ENCODE data around the gene NDST4. TPM values are rescaled to one million over a fixed set of nuclear protein-coding genes. Genes with fewer than 3 reads are reported as not detected.

Gene NDST4
- total RNA-seq, 1 donor from 2014 or later, result not detected

DNA sequence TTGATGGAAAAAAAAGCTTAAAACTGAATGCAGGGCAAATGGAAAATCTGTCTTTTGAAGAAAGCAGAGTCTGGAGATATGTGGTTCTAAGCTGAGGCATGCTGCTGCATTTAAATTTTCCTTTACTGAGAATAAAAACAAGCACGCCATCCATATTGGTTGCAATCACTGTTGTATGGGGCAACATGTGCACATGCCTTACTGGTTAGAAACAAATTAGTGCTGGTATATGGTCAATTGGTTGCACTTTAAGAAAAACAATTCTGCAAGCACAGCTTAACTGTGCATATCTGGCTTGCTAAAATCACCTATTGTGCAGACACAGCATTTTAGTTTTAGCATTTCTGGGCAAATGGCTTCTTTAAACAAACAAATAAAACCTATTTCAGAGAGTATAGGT, 239.1 kb downstream of the NDST4 start:
- Mint-ChIP-seq H3K36me3 (ENCODE audit: low read depth) (no peaks in the 10 kb centered on the region), H3K4me1 (ENCODE audit: low read depth) (no peaks in the 10 kb centered on the region), H3K9me3 (no peaks in the 10 kb centered on the region), H3K27me3 (ENCODE audit: low read depth) (no peaks in the 10 kb centered on the region), H3K4me3 (ENCODE audit: low read depth) (no peak overlapping the region), H3K27ac (no peak overlapping the region)
- no peak for DNase-seq (ENCODE audit: low spot score)
- intact Hi-C loops (cut with micrococcal nuclease), result no loop called here

DNA sequence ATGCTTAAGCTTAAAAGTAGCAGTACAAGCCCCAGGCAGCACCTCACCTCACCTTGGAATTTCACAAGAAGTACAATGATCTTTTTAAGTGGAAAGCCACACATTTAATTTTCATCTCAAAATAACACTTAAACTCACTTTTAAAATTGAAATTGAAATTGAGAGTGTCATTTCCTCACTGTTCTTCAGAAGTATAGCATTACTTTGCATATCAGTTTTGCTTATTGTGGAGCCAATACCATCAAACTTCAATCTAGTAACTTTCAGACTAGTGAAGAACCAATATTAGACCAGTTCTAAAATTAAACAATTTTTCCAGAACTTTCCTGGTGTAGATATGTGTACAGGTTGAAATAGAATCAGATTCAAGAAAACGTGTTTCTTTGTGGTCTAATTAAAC, 242.4 kb downstream of the NDST4 start:
- intact Hi-C loops (cut with micrococcal nuclease), result no loop called here
- H3K4me3 Mint-ChIP-seq (ENCODE audit: low read depth), result no peak overlapping the region
- H3K36me3 Mint-ChIP-seq (ENCODE audit: low read depth), result no peaks in the 10 kb centered on the region
- DNase-seq (ENCODE audit: low spot score), result no peak
- no peaks in the 10 kb centered on the region for H3K9me3 Mint-ChIP-seq
- H3K27me3 Mint-ChIP-seq (ENCODE audit: low read depth), result no peaks in the 10 kb centered on the region
- H3K27ac Mint-ChIP-seq, result no peak overlapping the region
- no peaks in the 10 kb centered on the region for H3K4me1 Mint-ChIP-seq (ENCODE audit: low read depth)

DNA sequence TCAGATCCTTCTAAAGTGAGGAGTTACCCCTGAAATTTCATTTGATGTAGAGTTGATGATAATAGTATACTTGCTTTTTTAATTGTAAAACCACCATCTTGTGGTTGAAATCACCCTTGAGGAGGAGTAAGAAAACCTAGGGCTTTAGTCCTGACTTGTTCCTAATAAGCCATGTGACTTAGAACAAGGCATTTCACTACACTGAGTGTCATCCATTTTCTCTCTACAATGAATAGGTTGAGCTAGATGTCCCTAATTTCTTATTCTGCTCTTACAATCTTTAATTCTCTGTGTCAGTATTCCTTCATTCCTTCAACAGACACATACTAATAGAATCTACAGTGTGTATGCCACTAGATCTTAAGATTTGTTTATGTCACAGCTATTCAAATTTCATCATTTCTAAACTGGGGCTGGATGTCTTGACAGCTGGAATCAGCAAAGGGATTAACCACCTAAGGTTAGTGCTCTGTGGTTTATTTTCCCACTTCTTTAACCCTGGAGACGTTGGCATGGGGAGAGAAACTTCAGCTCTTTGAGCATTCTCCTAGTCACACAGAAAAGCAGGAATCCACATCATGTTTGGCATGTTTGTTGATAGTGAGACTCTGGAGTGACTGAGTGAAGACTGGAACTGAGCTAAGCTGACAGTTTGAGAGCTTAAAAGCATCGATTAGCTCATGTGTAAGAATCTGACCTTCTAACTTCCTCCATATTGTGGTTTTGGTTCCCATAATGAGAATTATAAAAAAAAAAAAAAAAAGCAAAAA, 246.3 kb downstream of the NDST4 start:
- Mint-ChIP-seq H3K9me3 (no peaks in the 10 kb centered on the region), H3K4me1 (ENCODE audit: low read depth) (no peaks in the 10 kb centered on the region), H3K27ac (no peak overlapping the region), H3K4me3 (ENCODE audit: low read depth) (no peak overlapping the region), H3K36me3 (ENCODE audit: low read depth) (no peaks in the 10 kb centered on the region), H3K27me3 (ENCODE audit: low read depth) (no peaks in the 10 kb centered on the region)
- DNase-seq (ENCODE audit: low spot score), result no peak
- intact Hi-C loops (cut with micrococcal nuclease), result no loop called here

- no peaks in the 10 kb centered on the region for H3K9me3 Mint-ChIP-seq
- no peak overlapping the region for H3K27ac Mint-ChIP-seq
- intact Hi-C loops (cut with micrococcal nuclease), result no loop called here
- H3K4me1 Mint-ChIP-seq (ENCODE audit: low read depth), result no peaks in the 10 kb centered on the region
- no peak overlapping the region for H3K4me3 Mint-ChIP-seq (ENCODE audit: low read depth)
- no peaks in the 10 kb centered on the region for H3K27me3 Mint-ChIP-seq (ENCODE audit: low read depth)
- H3K36me3 Mint-ChIP-seq (ENCODE audit: low read depth), result no peaks in the 10 kb centered on the region
- no peak for DNase-seq (ENCODE audit: low spot score)
These were observed 249.4 kb downstream of the NDST4 start for GRCh38 chr4:114864060-114864459.

DNA sequence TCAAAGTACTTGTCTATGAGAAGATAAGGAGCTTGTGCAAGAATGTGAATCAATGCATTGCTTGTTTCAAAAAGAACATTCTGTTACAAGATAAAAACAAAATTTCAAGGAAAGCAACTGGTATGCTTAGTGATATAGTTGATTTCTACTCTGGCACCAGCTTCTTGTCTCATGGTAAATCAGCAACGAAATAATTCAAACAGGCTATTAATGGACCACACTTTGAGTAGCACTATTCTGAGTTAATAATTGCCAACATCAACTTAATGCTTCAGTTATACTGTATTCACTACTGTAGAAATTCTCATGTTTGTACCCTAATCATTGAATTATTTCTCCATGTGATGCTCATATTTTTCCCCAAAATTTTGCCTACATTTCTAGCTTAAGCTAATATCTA, 252.6 kb downstream of the NDST4 start:
- intact Hi-C loops (cut with micrococcal nuclease), result no loop called here
- no peaks in the 10 kb centered on the region for H3K4me1 Mint-ChIP-seq (ENCODE audit: low read depth)
- no peak overlapping the region for H3K27ac Mint-ChIP-seq
- H3K9me3 Mint-ChIP-seq, result no peaks in the 10 kb centered on the region
- H3K27me3 Mint-ChIP-seq (ENCODE audit: low read depth), result no peaks in the 10 kb centered on the region
- no peaks in the 10 kb centered on the region for H3K36me3 Mint-ChIP-seq (ENCODE audit: low read depth)
- no peak overlapping the region for H3K4me3 Mint-ChIP-seq (ENCODE audit: low read depth)
- no peak for DNase-seq (ENCODE audit: low spot score)

GRCh38 chr4:114857831-114858230, 255.6 kb downstream of the NDST4 start:
- H3K4me3 Mint-ChIP-seq (ENCODE audit: low read depth), result no peak overlapping the region
- H3K9me3 Mint-ChIP-seq, result no peaks in the 10 kb centered on the region
- no peaks in the 10 kb centered on the region for H3K27me3 Mint-ChIP-seq (ENCODE audit: low read depth)
- no peak overlapping the region for H3K27ac Mint-ChIP-seq
- no peaks in the 10 kb centered on the region for H3K36me3 Mint-ChIP-seq (ENCODE audit: low read depth)
- intact Hi-C loops (cut with micrococcal nuclease), result no loop called here
- no peak for DNase-seq (ENCODE audit: low spot score)
- no peaks in the 10 kb centered on the region for H3K4me1 Mint-ChIP-seq (ENCODE audit: low read depth)

GRCh38 chr4:114839986-114840385, 273.4 kb downstream of the NDST4 start:
- no peak overlapping the region for H3K27ac Mint-ChIP-seq
- intact Hi-C loops (cut with micrococcal nuclease), result no loop called here
- H3K9me3 Mint-ChIP-seq, result no peaks in the 10 kb centered on the region
- H3K36me3 Mint-ChIP-seq (ENCODE audit: low read depth), result no peaks in the 10 kb centered on the region
- no peaks in the 10 kb centered on the region for H3K4me1 Mint-ChIP-seq (ENCODE audit: low read depth)
- DNase-seq (ENCODE audit: low spot score), result no peak
- no peaks in the 10 kb centered on the region for H3K27me3 Mint-ChIP-seq (ENCODE audit: low read depth)
- H3K4me3 Mint-ChIP-seq (ENCODE audit: low read depth), result no peak overlapping the region

DNA sequence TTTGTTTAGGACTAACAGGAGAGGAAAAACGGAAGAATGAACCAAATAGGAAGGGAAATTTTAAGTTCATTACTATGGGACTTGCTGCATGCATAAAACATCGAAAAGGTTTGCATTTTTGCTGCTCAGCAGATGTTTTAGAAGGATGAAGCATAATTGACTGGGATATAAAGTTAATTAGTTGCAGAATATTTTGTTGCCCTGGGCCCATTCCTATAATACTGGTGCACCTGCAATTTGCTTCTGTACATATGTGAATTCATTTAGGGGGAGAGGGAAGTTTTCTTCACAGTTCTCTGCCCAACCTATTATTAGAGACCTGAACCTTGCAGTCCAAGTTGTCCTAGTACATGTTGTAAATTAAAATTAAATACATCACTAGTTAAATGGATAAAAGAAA, 282.8 kb downstream of the NDST4 start:
- H3K36me3 Mint-ChIP-seq (ENCODE audit: low read depth), result no peaks in the 10 kb centered on the region
- no peaks in the 10 kb centered on the region for H3K4me1 Mint-ChIP-seq (ENCODE audit: low read depth)
- DNase-seq (ENCODE audit: low spot score), result no peak
- intact Hi-C loops (cut with micrococcal nuclease), result no loop called here
- H3K4me3 Mint-ChIP-seq (ENCODE audit: low read depth), result no peak overlapping the region
- no peak overlapping the region for H3K27ac Mint-ChIP-seq
- no peaks in the 10 kb centered on the region for H3K27me3 Mint-ChIP-seq (ENCODE audit: low read depth)
- no peaks in the 10 kb centered on the region for H3K9me3 Mint-ChIP-seq

GRCh38 chr4:114827651-114828050, 285.8 kb downstream of the NDST4 start:
- Mint-ChIP-seq H3K9me3 (no peaks in the 10 kb centered on the region), H3K36me3 (ENCODE audit: low read depth) (no peaks in the 10 kb centered on the region), H3K27me3 (ENCODE audit: low read depth) (no peaks in the 10 kb centered on the region), H3K4me3 (ENCODE audit: low read depth) (no peak overlapping the region), H3K27ac (no peak overlapping the region), H3K4me1 (ENCODE audit: low read depth) (no peaks in the 10 kb centered on the region)
- intact Hi-C loops (cut with micrococcal nuclease), result no loop called here
- no peak for DNase-seq (ENCODE audit: low spot score)

DNA sequence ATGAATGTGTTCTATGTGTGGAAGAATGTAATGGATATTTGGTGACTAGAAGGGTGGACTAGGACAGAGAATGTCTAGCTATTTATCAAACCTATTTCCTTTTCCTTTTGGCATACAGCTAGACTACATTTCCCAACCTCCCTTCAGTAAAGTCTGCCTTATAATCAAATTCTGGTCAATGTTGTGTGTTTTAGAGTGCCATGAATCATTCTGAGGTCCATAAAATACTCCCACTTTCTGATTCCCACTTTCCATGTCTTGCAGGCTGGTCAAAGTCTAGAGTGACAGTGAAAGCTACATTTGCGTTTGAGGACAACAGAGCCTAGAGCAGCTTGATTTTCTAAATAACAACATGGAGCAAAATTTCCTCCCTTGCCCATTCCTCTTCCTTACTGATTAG, 297.7 kb downstream of the NDST4 start:
- no peak for DNase-seq (ENCODE audit: low spot score)
- Mint-ChIP-seq H3K4me3 (ENCODE audit: low read depth) (no peak overlapping the region), H3K27ac (no peak overlapping the region), H3K4me1 (ENCODE audit: low read depth) (no peaks in the 10 kb centered on the region), H3K27me3 (ENCODE audit: low read depth) (no peaks in the 10 kb centered on the region), H3K36me3 (ENCODE audit: low read depth) (no peaks in the 10 kb centered on the region), H3K9me3 (no peaks in the 10 kb centered on the region)
- intact Hi-C loops (cut with micrococcal nuclease), result no loop called here

DNA sequence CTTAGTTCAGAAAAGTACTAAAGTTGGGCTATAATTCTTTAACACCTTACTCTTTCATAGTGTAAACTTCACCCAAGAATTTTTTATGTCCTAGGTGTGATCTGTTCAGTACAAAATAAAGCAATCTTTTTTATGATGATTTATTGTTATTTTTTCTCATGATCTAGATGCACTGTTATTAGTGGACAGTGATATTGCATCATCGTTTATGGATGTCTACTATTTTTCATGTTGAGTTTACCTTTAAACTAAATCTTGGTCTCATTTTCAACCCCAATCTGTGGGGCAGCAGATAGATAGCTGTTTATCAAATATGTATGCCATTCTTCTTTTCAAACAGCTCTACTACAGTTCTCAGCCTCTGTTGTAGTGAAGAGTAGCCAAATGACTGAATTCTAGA, 299.5 kb downstream of the NDST4 start:
- intact Hi-C loops (cut with micrococcal nuclease), result no loop called here
- H3K27me3 Mint-ChIP-seq (ENCODE audit: low read depth), result no peaks in the 10 kb centered on the region
- DNase-seq (ENCODE audit: low spot score), result no peak
- no peak overlapping the region for H3K27ac Mint-ChIP-seq
- no peaks in the 10 kb centered on the region for H3K4me1 Mint-ChIP-seq (ENCODE audit: low read depth)
- H3K4me3 Mint-ChIP-seq (ENCODE audit: low read depth), result no peak overlapping the region
- H3K9me3 Mint-ChIP-seq, result no peaks in the 10 kb centered on the region
- H3K36me3 Mint-ChIP-seq (ENCODE audit: low read depth), result no peaks in the 10 kb centered on the region

DNA sequence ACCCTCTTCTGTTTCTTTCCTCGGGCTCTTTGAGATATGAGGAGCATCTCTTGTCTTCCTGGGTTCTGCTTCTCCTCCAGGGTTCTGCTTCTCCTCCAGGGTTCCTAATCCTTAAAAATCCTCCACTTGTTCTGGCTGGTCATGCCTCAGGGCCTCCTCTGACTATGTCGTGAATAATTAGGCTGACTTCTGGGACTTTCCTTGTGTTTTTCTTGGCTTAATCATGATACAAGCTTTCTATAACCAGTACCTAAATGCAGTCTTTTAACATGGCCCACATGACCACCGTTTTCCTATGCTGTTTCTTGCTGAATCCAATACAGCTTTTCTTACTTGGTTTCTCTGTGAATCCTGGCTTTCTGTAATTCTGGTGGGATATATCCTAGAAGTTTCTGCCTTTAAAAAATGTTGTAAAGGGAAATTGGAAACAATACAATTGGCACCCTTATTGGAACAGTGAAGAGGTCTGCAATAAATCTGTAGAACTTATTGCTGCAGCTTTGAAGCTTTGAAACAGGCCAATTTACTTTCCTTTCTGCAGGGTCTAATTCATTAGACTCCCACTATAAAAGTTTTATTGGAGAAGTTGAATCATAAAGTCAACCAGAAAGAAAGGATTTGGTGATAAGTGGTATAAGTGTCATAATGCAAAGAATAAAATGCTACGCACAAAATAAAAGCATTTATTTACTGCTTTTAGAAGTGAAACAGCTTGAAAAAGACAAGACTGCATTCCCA, 301.7 kb downstream of the NDST4 start:
- H3K27me3 Mint-ChIP-seq (ENCODE audit: low read depth), result no peaks in the 10 kb centered on the region
- H3K9me3 Mint-ChIP-seq, result no peaks in the 10 kb centered on the region
- DNase-seq (ENCODE audit: low spot score), result no peak
- H3K4me3 Mint-ChIP-seq (ENCODE audit: low read depth), result no peak overlapping the region
- H3K4me1 Mint-ChIP-seq (ENCODE audit: low read depth), result no peaks in the 10 kb centered on the region
- no peaks in the 10 kb centered on the region for H3K36me3 Mint-ChIP-seq (ENCODE audit: low read depth)
- H3K27ac Mint-ChIP-seq, result no peak overlapping the region
- intact Hi-C loops (cut with micrococcal nuclease), result no loop called here

- intact Hi-C loops (cut with micrococcal nuclease), result loop anchor here (5.0 kb wide), 1 partner anchor 421 kb away; no protein-coding TSS in a partner anchor
- H3K9me3 Mint-ChIP-seq, result no peaks in the 10 kb centered on the region
- H3K27me3 Mint-ChIP-seq (ENCODE audit: low read depth), result no peaks in the 10 kb centered on the region
These were observed 305.5 kb downstream of the NDST4 start for GRCh38 chr4:114807759-114808404.

More at GRCh38 chr4:114807759-114808404, 305.5 kb downstream of the NDST4 start:
- peak; percentile 13 for DNase-seq (ENCODE audit: low spot score)
- Mint-ChIP-seq H3K36me3 (ENCODE audit: low read depth) (no peaks in the 10 kb centered on the region), H3K4me3 (ENCODE audit: low read depth) (no peak overlapping the region), H3K4me1 (ENCODE audit: low read depth) (no peaks in the 10 kb centered on the region), H3K27ac (no peak overlapping the region)

Measured in activated T-helper 2 cell treated with anti-CD3 and anti-CD28 coated beads, Interferon-gamma antibody, Interleukin-2, Interleukin-4, amounts not matched to agents 10 μg/mL and 5 μg/mL and 100 μg/mL, durations not matched to agents 14 hours and 24 hours and 36 hours (primary cell).